ENCODE measurements around the gene VSIG10.

DNA sequence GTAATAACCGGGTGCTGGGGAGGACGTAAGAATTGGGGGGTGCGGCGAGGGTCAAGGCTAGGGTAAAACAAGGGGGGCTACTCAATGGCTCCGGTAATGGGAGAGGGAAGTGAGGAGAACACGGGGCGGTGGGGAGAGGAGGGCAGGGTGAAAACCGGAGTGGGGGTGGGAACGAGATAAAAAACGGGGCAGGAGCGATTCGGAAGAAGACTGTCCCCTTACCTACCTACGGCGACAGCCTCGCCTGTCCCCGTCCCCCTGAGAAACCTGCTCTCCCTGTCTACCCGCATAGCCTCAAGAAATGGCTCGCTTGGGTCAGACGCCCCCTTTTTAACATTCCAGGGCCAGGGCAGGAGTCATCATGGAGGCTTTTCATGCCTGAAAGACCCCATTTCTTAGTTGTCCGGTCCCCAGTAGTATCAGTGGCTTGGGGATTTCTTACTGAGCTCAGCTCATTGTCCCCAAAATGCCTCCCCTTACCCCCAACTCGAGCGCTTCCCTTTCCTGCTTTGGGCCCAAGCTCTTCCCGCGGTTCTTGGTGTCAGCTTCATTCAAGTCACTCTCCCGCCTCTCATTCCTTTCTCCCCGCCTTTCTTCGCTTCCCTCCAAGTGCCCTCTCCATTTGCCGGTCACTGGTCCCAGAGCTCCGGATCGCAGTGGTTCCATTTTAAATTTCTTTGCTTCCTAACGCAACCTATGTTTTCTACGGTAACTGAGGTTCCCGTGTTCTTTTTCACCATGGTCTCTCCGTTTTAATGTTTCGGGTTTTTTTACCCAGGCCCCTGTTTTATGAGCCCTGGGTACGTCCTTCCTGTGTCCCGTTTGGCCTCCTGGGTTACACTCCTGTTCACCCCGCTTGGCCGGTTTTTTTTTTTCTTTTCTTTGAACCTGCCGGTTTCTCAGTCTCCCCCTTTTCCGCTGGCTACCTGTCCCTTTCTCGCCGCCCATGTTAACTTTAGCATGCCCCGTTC, 41.7 kb downstream of the VSIG10 start:
- TF ChIP-seq, protein P1, sequence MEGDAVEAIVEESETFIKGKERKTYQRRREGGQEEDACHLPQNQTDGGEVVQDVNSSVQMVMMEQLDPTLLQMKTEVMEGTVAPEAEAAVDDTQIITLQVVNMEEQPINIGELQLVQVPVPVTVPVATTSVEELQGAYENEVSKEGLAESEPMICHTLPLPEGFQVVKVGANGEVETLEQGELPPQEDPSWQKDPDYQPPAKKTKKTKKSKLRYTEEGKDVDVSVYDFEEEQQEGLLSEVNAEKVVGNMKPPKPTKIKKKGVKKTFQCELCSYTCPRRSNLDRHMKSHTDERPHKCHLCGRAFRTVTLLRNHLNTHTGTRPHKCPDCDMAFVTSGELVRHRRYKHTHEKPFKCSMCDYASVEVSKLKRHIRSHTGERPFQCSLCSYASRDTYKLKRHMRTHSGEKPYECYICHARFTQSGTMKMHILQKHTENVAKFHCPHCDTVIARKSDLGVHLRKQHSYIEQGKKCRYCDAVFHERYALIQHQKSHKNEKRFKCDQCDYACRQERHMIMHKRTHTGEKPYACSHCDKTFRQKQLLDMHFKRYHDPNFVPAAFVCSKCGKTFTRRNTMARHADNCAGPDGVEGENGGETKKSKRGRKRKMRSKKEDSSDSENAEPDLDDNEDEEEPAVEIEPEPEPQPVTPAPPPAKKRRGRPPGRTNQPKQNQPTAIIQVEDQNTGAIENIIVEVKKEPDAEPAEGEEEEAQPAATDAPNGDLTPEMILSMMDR (IDR thresholded peaks at IDR 0.05; ENCODE audit: low read depth, low read length), result no peak
- no peak for TF ChIP-seq EZH2phosphoT487 (IDR thresholded peaks at IDR 0.05; ENCODE audit: low read depth)

Measured in OCI-LY3 (cell line).